Vagina (tissue), 2 donors: ENCODE measurements around the gene CASP12. TPM values are rescaled to one million over a fixed set of nuclear protein-coding genes. Genes with fewer than 3 reads are reported as not detected.

Source experiments
- DNase-seq, 2 donors: peaks; one replicate each; pipeline ENCODE4 v3.0.0-alpha.2; 2017; ENCODE audit errors: extremely low spot score in 2 of 2
- H3K27ac ChIP-seq: fragments of 200-600 bp; sonication (generic); one replicate; pipeline ENCODE4 v1.5.1; 2019
- H3K27me3 ChIP-seq: fragments of 200-600 bp; sonication (generic); one replicate; pipeline ENCODE4 v1.5.1; 2019
- H3K36me3 ChIP-seq, 2 donors: fragments of 200-600 bp; sonication (generic); one replicate each; pipeline ENCODE4 v1.5.1; 2017 to 2019
- H3K4me1 ChIP-seq: fragments of 200-600 bp; sonication (generic); one replicate; pipeline ENCODE4 v1.5.1; 2019
- H3K4me3 ChIP-seq, 2 donors: fragments of 200-600 bp; sonication (generic); 1 replicate in 1 of 2; 2 replicates in 1 of 2; pipeline ENCODE4 v1.5.1; 2016 to 2019
- H3K9me3 ChIP-seq: fragments of 200-600 bp; sonication (generic); one replicate; pipeline ENCODE4 v1.5.1; 2019
- CTCF ChIP-seq, 3 experiments: fragments of 450-650 bp in 2 of 3; fragments of 200-600 bp in 1 of 3; sonication (generic) in 1 of 3; IDR thresholded peaks; one replicate each; pipeline ENCODE4 v1.5.1; 2017 to 2019; ENCODE audit warnings: antibody characterized with exemption in 3 of 3, mild to moderate bottlenecking in 2 of 3, moderate library complexity in 2 of 3
- POLR2A ChIP-seq, 2 donors: fragments of 450-650 bp; IDR thresholded peaks; one replicate each; pipeline ENCODE4 v1.6.1; 2017; ENCODE audit warnings: antibody characterized with exemption in 2 of 2, mild to moderate bottlenecking in 2 of 2, moderate library complexity in 2 of 2
- POLR2AphosphoS5 ChIP-seq, 2 donors: sonication (generic); formaldehyde crosslinking; IDR thresholded peaks; one replicate each; pipeline ENCODE4 v1.9.0; 2017; ENCODE audit warnings: antibody characterized with exemption in 2 of 2, mild to moderate bottlenecking in 2 of 2, low read depth in 1 of 2; ENCODE audit not compliant: insufficient read depth in 1 of 2
- intact Hi-C: fragments of 100-400 bp; cut with DNase I; formaldehyde crosslinking; loops from one replicate; pipeline ENCODE4 v1.15.1; 2023
- total RNA-seq: library from RNA; depleted of rRNA; stranded (reverse); fragments of >200 nt; gene quantifications from one replicate; pipeline ENCODE4 v1.2.3, GENCODE V29; 2016

The CASP12 gene
- total RNA-seq, 1 donor from 2014 or later: 7.4 TPM

- no peak overlapping the region for H3K27ac ChIP-seq
- intact Hi-C loops: no loop called here
- H3K36me3 ChIP-seq: no peaks in the 10 kb centered on the region
- no peaks in the 10 kb centered on the region for H3K4me1 ChIP-seq
- no peaks in the 10 kb centered on the region for H3K27me3 ChIP-seq
- DNase-seq: no peak
- no peak overlapping the region for H3K4me3 ChIP-seq
- no peaks in the 10 kb centered on the region for H3K9me3 ChIP-seq
- TF ChIP-seq POLR2AphosphoS5 (IDR thresholded peaks at IDR 0.05; ENCODE audit: insufficient read depth in 1 of 2, low read depth in 1 of 2) (no peak), POLR2A (IDR thresholded peaks at IDR 0.05) (no peak), CTCF (IDR thresholded peaks at IDR 0.05) (no peak)
These were observed 30.6 kb upstream of the CASP12 start for GRCh38 chr11:104928811-104929210.

DNA sequence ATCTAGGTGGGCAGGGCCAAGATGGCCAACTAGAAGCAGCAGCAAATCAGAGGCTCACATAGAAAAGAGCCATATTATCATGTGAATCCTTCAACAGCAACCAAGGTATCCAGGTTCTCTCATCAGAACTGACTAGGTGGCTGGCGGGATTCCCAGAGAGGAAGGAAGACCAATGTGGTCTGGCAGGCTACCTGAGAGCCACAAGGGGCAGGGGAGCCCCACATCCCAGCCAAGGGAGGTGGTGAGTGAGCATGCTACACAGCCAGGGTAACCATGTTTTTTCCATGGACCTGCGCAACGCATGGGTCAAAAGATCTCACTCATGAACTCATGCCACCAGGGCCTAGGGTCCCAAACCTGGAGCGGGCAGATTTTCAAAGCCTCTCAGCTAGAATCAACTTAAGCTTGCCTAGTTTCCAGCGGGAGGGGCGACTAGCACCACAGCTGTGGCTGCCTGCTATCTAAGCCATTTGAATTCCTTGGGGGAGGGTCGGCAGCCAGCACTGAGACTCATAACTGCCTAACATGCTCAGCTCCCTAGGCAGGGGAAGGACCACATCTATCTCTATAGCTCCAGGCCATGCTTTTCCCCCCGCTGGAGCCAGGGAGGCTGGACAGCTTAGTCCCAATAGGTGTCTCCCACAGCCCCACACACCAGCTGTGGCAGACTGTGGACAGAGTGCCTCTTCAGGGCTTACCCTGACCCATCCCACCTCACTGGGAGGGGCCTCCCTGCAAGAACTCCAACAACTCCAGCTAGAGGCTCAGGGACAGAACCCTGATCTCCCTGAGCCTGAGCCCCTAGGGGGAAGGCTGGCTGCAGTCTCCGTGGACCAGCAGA is 28.7 kb upstream of the CASP12 start:
- Histone ChIP-seq H3K4me3 (no peak overlapping the region), H3K27me3 (no peaks in the 10 kb centered on the region), H3K9me3 (no peaks in the 10 kb centered on the region), H3K36me3 (no peaks in the 10 kb centered on the region), H3K4me1 (no peaks in the 10 kb centered on the region), H3K27ac (no peak overlapping the region)
- no peak for TF ChIP-seq CTCF (IDR thresholded peaks at IDR 0.05)
- no peak for TF ChIP-seq POLR2A (IDR thresholded peaks at IDR 0.05)
- no peak for TF ChIP-seq POLR2AphosphoS5 (IDR thresholded peaks at IDR 0.05; ENCODE audit: insufficient read depth in 1 of 2, low read depth in 1 of 2)
- DNase-seq: no peak
- intact Hi-C loops: no loop called here

DNA sequence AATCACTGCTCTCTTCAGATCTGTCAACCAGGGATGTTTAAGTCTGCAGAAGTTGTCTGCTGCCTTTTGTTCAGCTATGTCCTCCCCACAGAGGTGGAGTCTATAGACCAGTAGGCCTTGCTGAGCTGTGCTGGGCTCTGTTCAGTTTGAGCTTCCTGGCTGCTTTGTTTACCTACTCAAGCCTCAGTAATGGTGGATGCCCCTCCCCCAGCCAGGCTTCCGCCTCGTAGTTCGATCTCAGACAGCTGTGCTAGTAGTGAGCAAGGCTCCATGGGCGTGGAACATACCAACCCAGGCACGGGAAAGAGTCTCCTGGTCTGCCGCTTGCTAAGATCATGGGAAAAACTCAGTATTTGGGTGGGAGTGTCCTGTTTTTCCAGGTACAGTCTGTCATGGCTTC is 27.6 kb upstream of the CASP12 start:
- DNase-seq: no peak
- H3K27me3 ChIP-seq: no peaks in the 10 kb centered on the region
- H3K4me3 ChIP-seq: no peak overlapping the region
- H3K4me1 ChIP-seq: no peaks in the 10 kb centered on the region
- TF ChIP-seq POLR2AphosphoS5 (IDR thresholded peaks at IDR 0.05; ENCODE audit: insufficient read depth in 1 of 2, low read depth in 1 of 2): no peak
- TF ChIP-seq CTCF (IDR thresholded peaks at IDR 0.05): no peak
- TF ChIP-seq POLR2A (IDR thresholded peaks at IDR 0.05): no peak
- H3K9me3 ChIP-seq: no peaks in the 10 kb centered on the region
- H3K27ac ChIP-seq: no peak overlapping the region
- no peaks in the 10 kb centered on the region for H3K36me3 ChIP-seq
- intact Hi-C loops: no loop called here

DNA sequence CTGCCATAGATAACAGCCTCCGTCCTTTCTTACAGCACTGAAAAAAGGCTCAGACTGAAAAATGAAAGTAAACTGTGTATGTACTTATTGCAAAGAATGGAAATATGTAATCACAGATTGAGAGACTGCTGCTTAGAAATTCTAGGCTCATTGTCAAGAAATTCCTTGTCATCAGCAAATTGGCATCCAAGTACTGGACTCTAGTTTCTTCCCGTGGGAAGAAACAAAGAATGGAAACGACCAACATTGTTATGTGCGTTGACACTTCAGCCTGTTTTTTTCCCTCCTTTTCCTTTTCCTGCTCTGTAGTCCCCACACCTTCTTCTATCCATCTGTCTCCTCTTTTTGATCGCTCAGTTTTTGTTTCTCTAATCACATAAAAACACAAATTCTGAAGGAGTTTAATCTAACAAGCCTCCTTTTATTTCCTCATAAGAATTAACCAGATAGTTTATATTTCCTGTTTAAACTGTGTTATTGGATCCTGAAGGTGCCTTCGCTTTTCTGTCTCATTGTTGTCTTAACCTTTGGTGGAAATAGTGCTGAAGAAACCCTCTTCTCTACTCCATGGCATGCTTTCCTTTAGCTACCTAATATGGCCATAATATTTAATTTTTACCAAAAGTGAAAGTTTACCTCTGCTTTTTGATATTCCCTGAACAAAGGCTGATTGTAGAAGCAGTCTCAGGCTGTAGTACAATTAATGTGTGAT is 20.0 kb upstream of the CASP12 start:
- no peaks in the 10 kb centered on the region for H3K36me3 ChIP-seq
- H3K27me3 ChIP-seq: no peaks in the 10 kb centered on the region
- H3K9me3 ChIP-seq: no peaks in the 10 kb centered on the region
- H3K4me3 ChIP-seq: peak overlapping the region; percentile 26 to 46
- H3K27ac ChIP-seq: peak overlapping the region; percentile 57
- TF ChIP-seq POLR2A (IDR thresholded peaks at IDR 0.05) (no peak), POLR2AphosphoS5 (IDR thresholded peaks at IDR 0.05; ENCODE audit: insufficient read depth in 1 of 2, low read depth in 1 of 2) (peak in 1 of 2 donors; percentile 57)
- intact Hi-C loops: no loop called here
- H3K4me1 ChIP-seq: no peaks in the 10 kb centered on the region
- no peak for DNase-seq

GRCh38 chr11:104917271-104918112 is 19.2 kb upstream of the CASP12 start:
- intact Hi-C loops: no loop called here
- Histone ChIP-seq H3K4me3 (peak overlapping the region; percentile 26 to 46), H3K27ac (peak overlapping the region; percentile 57), H3K27me3 (no peaks in the 10 kb centered on the region), H3K4me1 (no peaks in the 10 kb centered on the region), H3K9me3 (no peaks in the 10 kb centered on the region), H3K36me3 (no peaks in the 10 kb centered on the region)
- DNase-seq: no peak
- TF ChIP-seq POLR2A (IDR thresholded peaks at IDR 0.05) (no peak), POLR2AphosphoS5 (IDR thresholded peaks at IDR 0.05; ENCODE audit: insufficient read depth in 1 of 2, low read depth in 1 of 2) (no peak), CTCF (IDR thresholded peaks at IDR 0.05) (no peak)
